HepG2 (cell line): ENCODE data around the gene NR2F6. TPM values are rescaled to one million over a fixed set of nuclear protein-coding genes. Genes with fewer than 3 reads are reported as not detected.
A peak's percentile ranks its signal among the peaks of the same experiment; 100 is the strongest.

Source experiments
- CEBPB ChIP-seq: IDR thresholded peaks from 2 replicates; pipeline ENCODE4 v1.6.1; 2011; ENCODE audit warnings: low read depth, low read length, improper control_type of control experiment, borderline replicate concordance
- HNRNPK ChIP-seq: fragments of 200-400 bp; formaldehyde crosslinking; IDR thresholded peaks from 2 replicates; pipeline ENCODE4 v1.6.1; 2018; ENCODE audit warnings: low read length, low read depth, moderate library complexity, mild to moderate bottlenecking; ENCODE audit not compliant: poor library complexity, severe bottlenecking
- HOXA5 ChIP-seq: sonication (generic); formaldehyde crosslinking; IDR thresholded peaks from 2 replicates; pipeline ENCODE4 v1.4.0; 2020; ENCODE audit warnings: missing genetic modification reagents
- HOXD1 ChIP-seq: sonication (generic); formaldehyde crosslinking; IDR thresholded peaks from 2 replicates; pipeline ENCODE4 v1.5.0; 2020; ENCODE audit warnings: missing genetic modification reagents
- MYC ChIP-seq: sonication (generic); formaldehyde crosslinking; IDR thresholded peaks from 2 replicates; pipeline ENCODE4 v1.9.0; 2021; ENCODE audit warnings: missing genetic modification reagents, borderline replicate concordance
- NCOR1 ChIP-seq: fragments of 200-600 bp; sonication (generic); IDR thresholded peaks from 2 replicates; pipeline ENCODE4 v1.7.0; 2017; ENCODE audit warnings: antibody characterized with exemption, low read length, borderline replicate concordance
- NFAT5 ChIP-seq: sonication (generic); formaldehyde crosslinking; IDR thresholded peaks from 2 replicates; pipeline ENCODE4 v1.4.0; 2020; ENCODE audit warnings: missing genetic modification reagents
- RARG ChIP-seq: sonication (generic); formaldehyde crosslinking; IDR thresholded peaks from 2 replicates; pipeline ENCODE4 v1.4.0; 2020; ENCODE audit warnings: low read depth, mild to moderate bottlenecking, missing genetic modification reagents
- RCOR2 ChIP-seq: IDR thresholded peaks from 2 replicates; pipeline ENCODE4 v1.6.1; 2016; ENCODE audit warnings: missing biosample characterization, missing genetic modification reagents
- SIX1 ChIP-seq: sonication (generic); formaldehyde crosslinking; IDR thresholded peaks from 2 replicates; pipeline ENCODE4 v1.4.0; 2020; ENCODE audit warnings: missing genetic modification reagents, borderline replicate concordance
- SRY ChIP-seq: sonication (generic); formaldehyde crosslinking; IDR thresholded peaks from 2 replicates; pipeline ENCODE4 v1.8.0; 2022; ENCODE audit warnings: mild to moderate bottlenecking, missing genetic modification reagents
- ZBTB7A ChIP-seq: sonication (generic); formaldehyde crosslinking; IDR thresholded peaks from 2 replicates; pipeline ENCODE4 v1.8.0; 2022; ENCODE audit warnings: mild to moderate bottlenecking, missing genetic modification reagents
- ZBTB8A ChIP-seq: sonication (generic); formaldehyde crosslinking; IDR thresholded peaks from 2 replicates; pipeline ENCODE4 v1.4.0; 2020; ENCODE audit warnings: mild to moderate bottlenecking, low read depth, missing genetic modification reagents, borderline replicate concordance
- ZFP37 ChIP-seq: sonication (generic); formaldehyde crosslinking; IDR thresholded peaks from 2 replicates; pipeline ENCODE4 v1.4.0; 2020; ENCODE audit warnings: missing genetic modification reagents, borderline replicate concordance
- polyA plus RNA-seq, 8 experiments: library from polyadenylated mRNA; depleted of rRNA in 3 of 8; stranded (reverse) in 7 of 8; unstranded in 1 of 8; fragments of >200 nt; fragmentation: Illumina TruSeq in 4 of 8; extraction: Trizol in 4 of 8; gene quantifications; 2 replicates each; pipeline versions ENCODE4 v1.2.1 to v1.2.3, GENCODE V29; 2011 to 2016; ENCODE audit warnings: low read depth in 4 of 8, missing spikeins in 1 of 8, mixed read lengths in 1 of 8; ENCODE audit not compliant: insufficient read depth in 1 of 8
- total RNA-seq, 5 experiments: library from RNA; depleted of rRNA; stranded (reverse); fragments of >200 nt; fragmentation: Illumina TruSeq; extraction: Trizol; gene quantifications; 2 replicates each; pipeline ENCODE4 v1.2.3, GENCODE V29; 2016; ENCODE audit warnings: low read depth in 1 of 5
- TF ChIP-seq, protein P1 (sequence below): sonication (generic); formaldehyde crosslinking; IDR thresholded peaks from 2 replicates; pipeline ENCODE4 v1.5.0; 2020; ENCODE audit warnings: missing genetic modification reagents
- TF ChIP-seq, protein P2 (sequence below): sonication (generic); formaldehyde crosslinking; IDR thresholded peaks from 2 replicates; pipeline ENCODE4 v1.5.0; 2020; ENCODE audit warnings: mild to moderate bottlenecking, missing genetic modification reagents
- TF ChIP-seq, protein P3 (sequence below): sonication (generic); formaldehyde crosslinking; IDR thresholded peaks from 2 replicates; pipeline ENCODE4 v1.5.0; 2020; ENCODE audit warnings: mild to moderate bottlenecking, missing genetic modification reagents

The NR2F6 gene
- total and polyA plus RNA-seq, 2 of the 13 experiments (the other 11 are each of a cell fraction or from before 2014, with no cell fraction given): 30.9 to 72.4 TPM

DNA sequence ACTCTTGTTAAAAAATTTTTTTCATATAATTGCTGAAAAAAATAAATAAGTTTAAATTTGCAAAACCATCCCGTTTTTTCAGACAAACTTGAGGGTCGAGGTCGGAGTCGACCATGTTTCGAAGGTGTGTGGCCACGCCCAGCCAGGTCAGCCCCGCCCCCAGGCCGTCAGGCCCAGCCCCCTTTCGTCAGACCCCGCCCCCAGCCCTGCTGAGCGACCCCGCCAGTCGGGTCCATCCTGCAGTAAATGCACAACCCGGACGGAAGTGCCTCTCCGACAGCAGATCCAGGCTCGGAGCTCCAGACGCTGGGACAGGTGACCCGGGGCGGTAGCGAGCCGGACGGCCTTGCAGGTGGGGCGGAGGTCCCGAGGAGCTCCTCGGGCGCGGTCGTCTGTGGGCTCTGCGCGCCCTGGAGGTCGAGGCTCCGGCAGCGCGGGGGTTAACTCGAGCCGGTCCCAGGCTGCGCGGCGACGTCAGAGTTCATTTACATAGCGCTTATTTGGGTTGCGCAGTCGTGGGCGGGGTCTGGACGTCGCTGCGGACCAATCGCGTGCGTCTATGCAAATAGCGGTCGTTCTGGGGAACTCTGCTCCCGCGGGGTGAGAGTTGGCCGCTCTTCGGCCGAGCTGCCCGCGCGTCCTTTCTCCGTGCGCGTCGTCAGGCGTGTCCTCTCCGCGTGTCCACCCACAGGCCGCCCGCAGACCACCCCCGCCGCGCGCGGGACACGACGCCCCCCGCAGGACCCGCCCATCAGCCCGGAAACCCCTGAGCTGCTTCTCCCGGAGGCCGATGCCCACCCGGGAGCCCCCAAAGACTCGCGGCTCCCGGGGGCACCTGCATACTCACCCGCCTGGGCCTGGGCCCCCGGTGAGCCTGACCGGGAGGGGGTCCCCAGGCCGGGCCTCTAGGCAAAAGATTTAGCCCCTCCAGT lies 19.5 kb downstream of the NR2F6 start, which contains the start of gene OCEL1 (continued):
- peak; percentile 94 for TF ChIP-seq CEBPB
- no peak for TF ChIP-seq ZFP37 (CRISPR knock-in tag)
- TF ChIP-seq RARG (CRISPR knock-in tag): no peak
- TF ChIP-seq, protein P1, sequence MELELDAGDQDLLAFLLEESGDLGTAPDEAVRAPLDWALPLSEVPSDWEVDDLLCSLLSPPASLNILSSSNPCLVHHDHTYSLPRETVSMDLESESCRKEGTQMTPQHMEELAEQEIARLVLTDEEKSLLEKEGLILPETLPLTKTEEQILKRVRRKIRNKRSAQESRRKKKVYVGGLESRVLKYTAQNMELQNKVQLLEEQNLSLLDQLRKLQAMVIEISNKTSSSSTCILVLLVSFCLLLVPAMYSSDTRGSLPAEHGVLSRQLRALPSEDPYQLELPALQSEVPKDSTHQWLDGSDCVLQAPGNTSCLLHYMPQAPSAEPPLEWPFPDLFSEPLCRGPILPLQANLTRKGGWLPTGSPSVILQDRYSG (CRISPR knock-in tag): no peak; the same call in 1 of the 2 replicates
- no peak for TF ChIP-seq RCOR2 (CRISPR knock-in tag)
- peak; percentile 80 for TF ChIP-seq HOXA5 (CRISPR knock-in tag)
- peak; percentile 82; the same call in 1 of the 2 replicates for TF ChIP-seq MYC (CRISPR knock-in tag)
- TF ChIP-seq, protein P2, sequence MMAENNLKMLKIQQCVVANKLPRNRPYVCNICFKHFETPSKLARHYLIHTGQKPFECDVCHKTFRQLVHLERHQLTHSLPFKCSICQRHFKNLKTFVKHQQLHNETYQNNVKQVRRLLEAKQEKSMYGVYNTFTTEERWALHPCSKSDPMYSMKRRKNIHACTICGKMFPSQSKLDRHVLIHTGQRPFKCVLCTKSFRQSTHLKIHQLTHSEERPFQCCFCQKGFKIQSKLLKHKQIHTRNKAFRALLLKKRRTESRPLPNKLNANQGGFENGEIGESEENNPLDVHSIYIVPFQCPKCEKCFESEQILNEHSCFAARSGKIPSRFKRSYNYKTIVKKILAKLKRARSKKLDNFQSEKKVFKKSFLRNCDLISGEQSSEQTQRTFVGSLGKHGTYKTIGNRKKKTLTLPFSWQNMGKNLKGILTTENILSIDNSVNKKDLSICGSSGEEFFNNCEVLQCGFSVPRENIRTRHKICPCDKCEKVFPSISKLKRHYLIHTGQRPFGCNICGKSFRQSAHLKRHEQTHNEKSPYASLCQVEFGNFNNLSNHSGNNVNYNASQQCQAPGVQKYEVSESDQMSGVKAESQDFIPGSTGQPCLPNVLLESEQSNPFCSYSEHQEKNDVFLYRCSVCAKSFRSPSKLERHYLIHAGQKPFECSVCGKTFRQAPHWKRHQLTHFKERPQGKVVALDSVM (CRISPR knock-in tag): no peak
- TF ChIP-seq SRY (CRISPR knock-in tag): peak; percentile 68
- TF ChIP-seq, protein P3, sequence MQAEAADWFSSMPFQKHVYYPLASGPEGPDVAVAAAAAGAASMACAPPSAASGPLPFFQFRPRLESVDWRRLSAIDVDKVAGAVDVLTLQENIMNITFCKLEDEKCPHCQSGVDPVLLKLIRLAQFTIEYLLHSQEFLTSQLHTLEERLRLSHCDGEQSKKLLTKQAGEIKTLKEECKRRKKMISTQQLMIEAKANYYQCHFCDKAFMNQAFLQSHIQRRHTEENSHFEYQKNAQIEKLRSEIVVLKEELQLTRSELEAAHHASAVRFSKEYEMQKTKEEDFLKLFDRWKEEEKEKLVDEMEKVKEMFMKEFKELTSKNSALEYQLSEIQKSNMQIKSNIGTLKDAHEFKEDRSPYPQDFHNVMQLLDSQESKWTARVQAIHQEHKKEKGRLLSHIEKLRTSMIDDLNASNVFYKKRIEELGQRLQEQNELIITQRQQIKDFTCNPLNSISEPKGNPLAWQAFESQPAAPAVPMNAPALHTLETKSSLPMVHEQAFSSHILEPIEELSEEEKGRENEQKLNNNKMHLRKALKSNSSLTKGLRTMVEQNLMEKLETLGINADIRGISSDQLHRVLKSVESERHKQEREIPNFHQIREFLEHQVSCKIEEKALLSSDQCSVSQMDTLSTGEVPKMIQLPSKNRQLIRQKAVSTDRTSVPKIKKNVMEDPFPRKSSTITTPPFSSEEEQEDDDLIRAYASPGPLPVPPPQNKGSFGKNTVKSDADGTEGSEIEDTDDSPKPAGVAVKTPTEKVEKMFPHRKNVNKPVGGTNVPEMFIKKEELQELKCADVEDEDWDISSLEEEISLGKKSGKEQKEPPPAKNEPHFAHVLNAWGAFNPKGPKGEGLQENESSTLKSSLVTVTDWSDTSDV: no peak
- TF ChIP-seq NCOR1: peak; percentile 73; the same call in 1 of the 2 replicates
- no peak for TF ChIP-seq ZBTB7A (CRISPR knock-in tag)
- TF ChIP-seq HOXD1: peak; percentile 50
- TF ChIP-seq NFAT5 (CRISPR knock-in tag): no peak
- peak; percentile 48 for TF ChIP-seq HNRNPK
- TF ChIP-seq ZBTB8A: no peak
- no peak for TF ChIP-seq SIX1 (CRISPR knock-in tag)
